Lung microvascular endothelial cell (primary cell): ENCODE results near the gene LRRC3C. TPM values are rescaled to one million over a fixed set of nuclear protein-coding genes. Genes with fewer than 3 reads are reported as not detected.
A peak's percentile ranks its signal among the peaks of the same experiment; 100 is the strongest.

Experiments
- DNase-seq, 2 donors: peaks; one replicate each; pipeline versions ENCODE4 v3.0.0 to v3.0.0-alpha.2; 2010; ENCODE audit warnings: low read depth in 2 of 2
- total RNA-seq: library from RNA; depleted of rRNA; stranded (reverse); fragments of >200 nt; gene quantifications from 2 replicates; pipeline ENCODE4 v1.2.1, GENCODE V29; 2014

Gene LRRC3C
- total RNA-seq, 1 donor from 2014 or later = not detected

- peak; percentile 72 to 74 for DNase-seq
Measured at GRCh38 chr17:39923836-39924690, 3.5 kb upstream of the LRRC3C start.

GRCh38 chr17:39924691-39925055, 2.9 kb upstream of the LRRC3C start:
- DNase-seq = no peak

DNA sequence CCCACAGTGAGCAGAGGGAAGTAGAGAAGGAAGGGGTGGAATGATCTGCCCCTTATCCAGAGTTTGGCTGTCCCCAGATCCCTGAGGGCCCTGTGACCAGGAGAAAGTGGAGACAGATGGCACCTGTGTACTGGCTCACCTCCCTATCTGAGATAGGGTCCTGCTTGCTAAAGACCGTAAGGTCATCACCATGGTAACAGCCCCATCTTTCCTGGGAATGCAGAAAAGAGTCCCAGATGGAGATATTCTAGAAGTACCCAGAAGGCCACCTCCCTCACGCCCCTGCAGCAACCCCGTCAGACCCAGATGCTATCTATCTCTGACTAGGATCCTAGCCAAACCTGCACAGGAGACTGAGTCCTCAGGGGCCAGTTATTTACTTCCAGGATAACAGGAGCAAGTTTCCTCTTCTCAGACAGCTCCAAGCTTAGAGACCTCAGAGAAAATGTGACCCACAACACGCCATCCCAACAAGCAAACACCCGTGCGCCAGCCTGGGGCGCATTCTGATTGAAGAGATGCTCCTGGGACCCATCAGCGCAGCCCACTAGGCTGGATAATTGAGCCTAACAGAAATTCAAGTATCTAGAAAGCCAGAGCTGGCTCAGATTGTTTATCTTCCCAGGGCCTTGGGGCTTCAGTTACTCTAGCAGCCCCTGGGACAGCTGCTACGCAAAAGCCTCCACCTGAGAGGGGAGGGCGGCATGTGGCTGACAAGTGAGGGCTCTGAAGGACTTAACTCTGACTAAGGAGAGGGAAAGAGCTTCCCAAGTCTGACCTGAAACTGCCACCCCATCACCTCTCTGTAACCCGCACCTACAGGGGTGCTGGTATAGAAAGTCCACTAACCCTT, 2.0 kb upstream of the LRRC3C start:
- no peak for DNase-seq

DNA sequence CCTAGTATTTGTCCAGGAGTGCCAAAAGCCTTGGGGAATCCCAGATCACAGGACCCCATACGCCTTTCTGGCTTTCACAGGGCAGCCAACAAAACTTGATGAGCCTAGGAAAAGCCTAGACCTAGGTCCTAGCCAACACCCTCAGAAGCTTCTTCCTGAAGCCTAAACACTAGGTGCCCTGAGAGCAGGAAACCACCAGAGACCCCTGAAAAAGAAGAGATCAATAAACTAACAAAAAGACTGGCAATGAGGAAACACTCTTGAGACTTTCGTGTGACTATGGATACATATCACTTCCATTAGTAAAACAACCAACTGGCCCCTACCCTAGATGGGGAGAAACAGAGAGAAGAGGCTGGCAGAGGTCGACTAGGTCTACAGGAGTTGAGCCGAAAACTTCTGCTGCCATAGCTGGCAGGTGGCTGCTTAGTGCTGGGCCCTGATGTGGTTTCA, 1.4 kb upstream of the LRRC3C start:
- no peak for DNase-seq

GRCh38 chr17:39926588-39927100, 888 bp upstream of the LRRC3C start:
- peak; percentile 24 to 40 for DNase-seq

- peak; percentile 40 to 45 for DNase-seq
Measured at GRCh38 chr17:39927929-39928857, 661 bp downstream of the LRRC3C start.

DNA sequence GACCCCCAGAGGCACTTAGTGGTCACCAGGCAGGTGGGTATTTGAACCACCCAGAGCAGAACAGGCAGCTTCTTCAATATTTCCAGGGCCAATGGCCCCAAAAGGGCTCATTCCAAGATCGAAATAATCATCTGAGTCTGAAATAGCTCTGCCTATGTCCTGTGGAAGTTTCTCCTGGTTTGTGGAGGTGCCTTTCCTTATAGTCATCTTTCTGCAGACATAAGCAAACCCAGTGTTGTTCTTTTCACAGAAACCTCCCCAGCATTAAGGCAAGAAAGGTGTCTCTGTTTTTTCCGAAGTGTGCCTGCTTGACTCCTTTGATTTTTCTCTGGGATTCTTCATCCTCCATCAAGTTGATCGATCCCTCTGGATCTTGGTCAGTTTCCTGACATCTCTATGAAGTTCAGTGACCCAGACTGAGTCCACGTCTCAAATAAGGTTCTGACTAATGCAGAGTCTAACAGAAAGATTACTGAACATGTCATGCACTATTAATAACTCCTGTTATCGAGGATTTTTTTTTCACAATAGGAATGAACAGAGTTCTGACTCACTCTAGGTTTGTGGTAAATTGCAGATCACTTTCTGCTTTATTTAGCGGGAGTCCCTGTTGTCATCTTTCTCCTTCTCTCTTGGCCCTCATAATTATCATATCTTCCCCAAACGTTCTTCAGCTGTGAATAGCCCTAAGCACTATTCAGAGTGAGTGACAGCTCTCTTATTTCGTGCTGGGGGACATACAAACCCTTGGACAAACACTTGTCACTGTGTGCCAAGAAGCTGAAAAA, 1.5 kb downstream of the LRRC3C start:
- peak; percentile 61 to 93 for DNase-seq

DNA sequence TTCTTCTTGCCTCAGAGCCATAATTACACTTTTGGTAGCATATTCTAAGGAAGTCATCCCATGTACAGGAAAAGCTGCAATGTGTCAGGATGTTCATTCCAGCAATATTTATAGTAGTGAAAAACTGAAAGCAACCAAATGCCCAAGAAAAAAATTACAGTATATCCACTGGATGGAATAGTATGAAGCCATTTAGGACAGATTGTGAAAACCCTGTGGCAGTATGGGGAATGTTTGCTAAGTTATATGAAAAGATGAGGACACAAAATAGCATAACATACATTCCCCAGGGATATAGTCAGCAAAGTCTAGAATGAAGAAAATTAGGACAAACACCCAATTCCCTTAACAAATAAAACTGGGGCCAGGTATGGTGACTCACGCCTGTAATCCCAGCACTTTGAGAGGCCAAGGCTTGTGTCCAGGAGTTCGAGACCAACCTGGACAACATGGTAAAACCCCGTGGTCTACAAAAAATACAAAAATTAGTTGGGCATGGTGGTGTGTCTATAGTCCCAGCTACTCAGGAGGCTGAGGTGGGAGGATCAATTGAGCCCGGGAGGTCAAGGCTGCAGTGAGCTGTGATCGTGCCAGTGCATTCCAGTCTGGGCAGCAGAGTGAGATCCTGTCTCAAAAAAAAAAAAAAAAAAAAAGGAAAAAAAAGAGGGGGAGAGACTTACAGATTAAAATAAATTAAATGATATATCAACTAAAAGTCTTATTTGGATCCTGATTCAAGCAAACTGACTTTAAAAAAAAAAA, 2.3 kb downstream of the LRRC3C start:
- DNase-seq = peak; percentile 34 to 72

GRCh38 chr17:39933912-39934311, 6.4 kb downstream of the LRRC3C start:
- DNase-seq = no peak

DNA sequence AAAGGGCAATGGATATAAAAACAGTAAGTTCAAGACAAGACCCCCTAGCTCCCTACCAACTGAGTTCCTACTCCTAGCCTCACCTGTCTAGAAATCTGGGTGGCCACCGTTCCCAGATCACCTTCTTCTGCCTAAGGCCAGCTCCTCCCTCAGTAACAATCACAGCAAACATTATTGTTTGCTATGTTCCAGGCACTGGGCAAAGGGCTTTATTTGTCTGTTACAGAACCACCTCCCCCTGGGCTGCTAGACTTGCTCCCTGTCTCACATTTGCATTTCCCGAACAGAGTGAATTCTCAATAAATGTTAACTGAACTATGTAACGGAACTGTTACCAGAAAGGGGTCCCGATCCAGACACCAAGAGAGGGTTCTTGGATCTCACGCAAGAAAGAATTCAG, 6.8 kb downstream of the LRRC3C start:
- DNase-seq = no peak

GRCh38 chr17:39935909-39936308, 8.4 kb downstream of the LRRC3C start:
- DNase-seq = no peak

DNA sequence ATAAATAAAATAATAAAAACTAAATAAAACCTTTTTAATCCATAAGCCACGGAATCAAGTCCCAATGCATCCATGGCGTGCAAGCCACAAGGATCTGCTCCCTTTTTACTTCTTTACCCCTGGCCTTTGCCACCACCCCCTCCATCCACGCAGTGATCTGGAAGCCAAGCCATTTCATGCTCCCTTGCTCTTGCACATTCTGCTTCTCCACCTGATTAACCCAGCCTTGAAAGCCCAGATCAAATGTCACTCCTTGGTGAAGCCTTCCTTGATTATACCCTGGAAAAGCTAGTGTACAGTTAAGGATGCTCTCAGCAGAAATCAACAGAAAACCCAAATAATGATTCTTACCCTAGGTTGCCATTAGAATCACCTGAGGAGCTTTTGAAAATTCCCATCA, 9.9 kb downstream of the LRRC3C start:
- no peak for DNase-seq

DNA sequence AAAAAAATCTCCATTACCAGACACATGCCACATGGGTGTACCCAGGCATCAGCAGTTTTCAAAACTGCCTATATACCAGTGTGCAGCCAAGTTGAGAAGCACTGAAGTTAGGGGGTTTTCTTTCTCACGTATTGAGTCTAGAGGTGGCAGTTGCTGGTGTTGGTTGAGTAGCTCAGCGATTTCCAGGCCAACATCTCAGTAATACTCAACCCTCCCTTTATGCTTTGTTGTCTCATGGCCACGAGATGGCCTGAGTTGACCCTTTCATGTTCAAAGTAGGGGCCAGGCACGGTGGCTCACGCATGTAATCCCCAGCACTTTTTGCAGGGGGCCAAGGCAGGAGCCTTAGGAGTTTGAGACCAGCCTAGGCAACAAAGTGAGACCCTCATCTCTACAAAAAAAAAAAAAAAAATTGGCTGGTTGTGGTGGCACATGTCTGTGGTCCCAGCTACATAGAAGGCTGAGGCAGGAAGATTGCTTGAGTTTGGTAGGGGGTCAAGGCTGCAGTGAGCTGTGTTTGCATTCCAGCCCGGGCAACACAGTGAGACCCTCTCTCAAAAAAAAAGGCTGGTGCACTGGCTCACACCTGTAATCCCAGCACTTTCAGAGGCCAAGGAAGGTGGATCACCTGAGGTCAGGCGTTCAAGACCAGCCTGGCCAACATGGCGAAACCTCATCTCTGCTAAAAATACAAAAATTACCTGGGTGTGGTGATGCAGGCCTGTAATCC, 10.8 kb downstream of the LRRC3C start:
- DNase-seq = no peak

DNA sequence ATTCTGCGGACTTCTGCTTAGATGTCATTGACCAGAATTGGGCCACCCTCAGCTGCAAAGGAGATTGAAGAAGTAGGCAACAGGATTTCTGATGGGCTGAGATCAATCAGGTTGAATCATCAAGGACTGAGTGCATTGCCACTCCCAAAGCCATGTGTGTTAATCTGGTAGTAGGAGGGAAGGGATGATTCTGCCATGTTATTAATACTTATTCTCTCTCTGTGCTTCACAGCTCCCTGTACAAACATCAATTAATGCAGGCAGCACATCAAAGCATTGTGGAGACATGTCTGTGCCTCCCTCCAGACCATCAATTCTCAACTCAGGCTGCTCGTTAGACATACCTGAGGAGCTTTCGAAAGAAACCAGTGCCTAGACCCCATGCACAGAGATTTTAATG, 11.6 kb downstream of the LRRC3C start:
- DNase-seq = no peak

DNA sequence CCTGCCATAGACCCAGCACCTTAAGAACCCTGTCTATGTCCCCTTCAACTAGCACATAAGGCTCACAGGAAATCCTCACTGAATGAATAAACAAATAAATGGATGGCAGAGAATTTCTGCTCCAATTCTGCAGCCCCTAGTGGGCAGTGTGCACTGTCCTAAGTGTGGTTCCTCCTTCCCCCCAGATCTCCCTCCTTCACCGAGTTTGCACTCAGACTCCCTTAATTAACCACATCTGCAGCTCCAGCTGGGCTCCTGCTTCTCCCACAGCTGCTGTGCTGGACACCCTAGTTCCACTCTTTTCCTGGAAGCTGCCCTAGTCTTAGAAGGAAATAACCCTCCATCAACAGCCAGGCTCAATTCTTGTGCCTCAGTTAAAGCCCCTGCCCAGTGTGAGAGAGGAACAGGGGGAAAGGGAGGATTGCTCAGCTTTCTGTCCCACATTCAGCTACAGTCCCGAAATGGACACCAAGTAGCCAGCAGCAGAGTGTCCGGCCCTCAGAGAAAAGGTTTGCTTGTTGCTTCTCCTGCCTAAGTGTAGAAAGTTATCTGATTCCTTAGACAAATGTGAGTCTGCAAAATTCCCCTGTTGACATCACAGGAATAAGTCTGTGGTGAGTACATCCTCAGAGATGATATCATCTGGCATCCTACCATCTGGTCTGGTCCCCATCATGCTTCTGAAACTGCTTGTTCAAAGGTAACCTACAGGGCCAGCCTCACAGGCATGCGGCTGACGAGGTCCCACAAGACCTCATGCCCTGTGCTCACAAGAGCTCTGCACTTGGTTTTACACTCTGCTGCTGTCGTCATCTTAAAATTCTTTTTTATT, 12.3 kb downstream of the LRRC3C start:
- peak in 1 of 2 donors; percentile 70 for DNase-seq

DNA sequence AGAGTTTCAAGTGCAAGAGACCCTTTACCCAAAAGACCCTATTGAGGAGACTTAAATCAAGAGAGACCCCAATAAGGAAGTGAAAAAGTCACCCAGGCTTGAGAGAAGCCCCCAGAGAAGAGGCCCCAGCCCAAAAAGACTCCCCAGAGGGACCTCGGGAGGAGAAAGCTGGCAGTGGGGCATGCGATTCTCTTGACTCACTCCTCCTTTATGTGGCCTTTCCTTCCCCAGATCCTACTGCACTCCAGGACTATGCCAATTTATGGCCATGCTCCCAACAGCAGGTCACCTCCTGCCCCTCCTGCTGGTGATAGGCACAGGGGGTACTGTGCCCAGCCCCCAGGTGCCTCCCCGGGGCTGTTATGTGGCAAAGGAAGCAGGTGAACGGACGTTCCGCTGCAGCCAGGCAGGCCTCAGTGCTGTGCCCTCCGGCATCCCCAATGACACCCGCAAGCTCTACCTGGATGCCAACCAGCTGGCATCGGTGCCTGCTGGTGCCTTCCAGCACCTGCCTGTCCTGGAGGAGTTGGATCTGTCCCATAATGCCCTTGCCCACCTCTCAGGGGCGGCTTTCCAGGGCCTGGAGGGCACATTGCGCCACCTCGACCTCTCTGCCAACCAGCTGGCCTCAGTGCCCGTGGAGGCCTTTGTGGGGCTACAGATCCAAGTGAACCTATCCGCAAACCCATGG, 16.3 kb downstream of the LRRC3C start:
- DNase-seq = no peak

- DNase-seq = no peak
Measured at GRCh38 chr17:39944393-39944711, 16.8 kb downstream of the LRRC3C start.
